Renal pelvis (tissue), 4 donors: ENCODE data around the gene APOL2. TPM values are rescaled to one million over a fixed set of nuclear protein-coding genes. Genes with fewer than 3 reads are reported as not detected.
"Not testable (repeated sequence)": the region's sequence is repeated elsewhere in the genome, so short reads cannot be mapped to it uniquely, and the experiment has no call there.

Experiments
- DNase-seq: peaks from one replicate; pipeline ENCODE4 v3.0.0-alpha.2; 2013
- polyA plus RNA-seq, 3 donors: library from polyadenylated mRNA; unstranded; fragments of 120-200 nt; gene quantifications; one replicate each; pipeline ENCODE4 v1.2.1, GENCODE V29; 2013; ENCODE audit not compliant: insufficient read length in 3 of 3

The APOL2 gene
- polyA plus RNA-seq, 3 donors: 22.4 to 34.8 (median 34.1) TPM

DNA sequence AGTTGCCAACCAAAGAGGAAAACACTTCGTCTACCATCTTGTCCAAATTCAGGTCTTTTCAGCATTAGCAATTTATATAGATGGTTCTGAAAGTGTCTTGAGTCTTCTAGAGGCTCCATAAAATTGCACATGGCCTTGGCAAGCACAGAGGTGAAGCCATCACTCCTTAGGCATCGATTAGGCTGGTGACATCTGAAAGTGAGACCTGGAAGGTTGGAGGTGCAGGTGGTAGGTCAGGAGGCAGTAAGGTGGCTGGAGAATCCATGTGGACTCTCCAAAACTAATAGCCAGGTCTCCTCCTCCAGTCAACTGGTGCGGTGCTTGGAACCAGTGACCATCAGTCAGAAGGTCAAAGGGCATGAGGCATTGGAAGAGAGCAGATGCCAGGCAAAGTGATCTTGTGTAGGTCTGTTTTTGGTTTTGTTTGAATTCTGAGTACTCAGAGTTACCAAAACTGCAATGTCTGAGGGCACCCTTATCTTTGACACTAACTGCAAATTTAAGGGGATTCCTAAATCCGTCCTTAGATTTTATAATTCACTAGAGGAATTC is 6.6 kb upstream of the APOL2 start:
- no peak for DNase-seq

DNA sequence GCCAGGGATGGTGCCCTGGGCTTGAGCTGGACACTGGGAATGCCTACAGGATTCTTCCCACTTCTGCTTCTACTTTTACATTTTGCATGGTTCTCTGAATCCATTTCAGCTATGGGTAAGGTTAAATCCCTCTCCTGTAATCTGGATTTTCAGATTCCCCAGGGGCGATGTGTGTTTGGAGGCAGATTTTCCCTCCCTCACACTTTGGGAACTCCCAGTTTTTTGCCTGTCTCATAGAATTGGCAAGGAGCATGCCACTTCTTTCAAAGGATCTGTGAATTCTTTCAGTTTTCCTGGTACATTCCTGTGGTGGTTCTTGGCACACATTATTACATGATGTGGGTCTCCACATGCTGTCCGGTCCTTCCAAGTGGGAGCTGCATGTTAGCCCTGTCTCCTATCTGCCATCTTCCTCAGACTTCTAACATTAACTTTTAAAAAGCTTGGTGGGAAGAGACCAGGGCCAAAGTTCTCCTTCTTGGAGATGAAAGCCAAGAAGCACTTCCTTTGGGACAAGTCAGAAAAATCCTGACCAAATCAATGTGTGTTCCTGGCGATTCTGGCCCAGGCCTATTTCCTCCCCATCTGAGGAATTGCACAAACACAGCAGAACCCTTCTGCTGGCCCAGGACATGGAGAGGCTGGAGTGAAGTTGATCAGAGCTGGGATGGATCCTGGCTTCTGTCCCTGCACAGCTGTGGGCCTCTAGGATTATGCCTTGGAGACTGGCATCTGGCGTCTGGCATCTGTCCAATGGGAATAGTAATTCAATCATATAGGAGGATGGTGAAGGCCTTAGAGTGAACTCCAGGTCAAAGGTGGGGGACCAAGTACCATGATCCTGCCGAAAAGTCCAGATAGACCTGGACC is 5.4 kb upstream of the APOL2 start:
- no peak for DNase-seq

GRCh38 chr22:36243986-36244385 is 4.7 kb upstream of the APOL2 start:
- no peak for DNase-seq

- no peak for DNase-seq
Observed at GRCh38 chr22:36239150-36239400, 252 bp downstream of the APOL2 start.

DNA sequence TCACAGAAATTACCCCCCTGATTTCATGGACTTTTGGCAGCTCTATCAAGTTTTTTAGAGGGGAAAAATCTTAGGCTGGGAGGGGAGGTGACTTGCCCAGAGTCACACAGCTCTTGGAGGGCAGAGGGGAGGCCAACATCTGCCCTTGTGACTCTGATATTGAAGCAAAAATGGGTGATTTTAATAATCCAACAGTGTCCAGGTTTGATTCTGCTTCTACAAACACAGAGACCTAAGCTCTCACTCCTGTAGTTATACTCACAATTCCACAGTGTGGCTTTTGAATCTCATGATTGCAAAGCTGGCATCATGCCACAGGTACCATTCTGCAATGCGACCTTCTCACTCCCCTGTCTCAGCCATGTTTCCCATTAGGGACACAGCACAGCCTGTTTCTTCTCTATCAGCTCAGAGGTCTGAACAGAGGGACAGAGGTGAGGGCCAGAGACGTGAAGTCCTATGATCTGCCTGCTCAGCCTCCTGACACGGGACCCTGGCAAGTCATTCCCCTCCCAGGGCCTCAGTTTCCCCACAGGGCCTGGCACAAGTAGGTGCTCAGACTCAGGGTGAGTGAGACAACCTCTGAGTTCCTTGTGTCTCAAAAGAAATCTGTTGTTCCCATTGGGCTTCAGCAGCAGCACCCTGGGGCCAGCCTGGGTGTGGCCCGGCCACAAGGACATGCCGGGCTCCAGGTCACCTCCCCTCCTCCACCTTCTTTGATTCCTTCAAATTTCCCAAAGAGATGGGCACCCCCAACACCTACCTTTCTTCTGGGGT is 766 bp downstream of the APOL2 start:
- no peak for DNase-seq

GRCh38 chr22:36237462-36238372 is 1.6 kb downstream of the APOL2 start:
- no peak for DNase-seq

DNA sequence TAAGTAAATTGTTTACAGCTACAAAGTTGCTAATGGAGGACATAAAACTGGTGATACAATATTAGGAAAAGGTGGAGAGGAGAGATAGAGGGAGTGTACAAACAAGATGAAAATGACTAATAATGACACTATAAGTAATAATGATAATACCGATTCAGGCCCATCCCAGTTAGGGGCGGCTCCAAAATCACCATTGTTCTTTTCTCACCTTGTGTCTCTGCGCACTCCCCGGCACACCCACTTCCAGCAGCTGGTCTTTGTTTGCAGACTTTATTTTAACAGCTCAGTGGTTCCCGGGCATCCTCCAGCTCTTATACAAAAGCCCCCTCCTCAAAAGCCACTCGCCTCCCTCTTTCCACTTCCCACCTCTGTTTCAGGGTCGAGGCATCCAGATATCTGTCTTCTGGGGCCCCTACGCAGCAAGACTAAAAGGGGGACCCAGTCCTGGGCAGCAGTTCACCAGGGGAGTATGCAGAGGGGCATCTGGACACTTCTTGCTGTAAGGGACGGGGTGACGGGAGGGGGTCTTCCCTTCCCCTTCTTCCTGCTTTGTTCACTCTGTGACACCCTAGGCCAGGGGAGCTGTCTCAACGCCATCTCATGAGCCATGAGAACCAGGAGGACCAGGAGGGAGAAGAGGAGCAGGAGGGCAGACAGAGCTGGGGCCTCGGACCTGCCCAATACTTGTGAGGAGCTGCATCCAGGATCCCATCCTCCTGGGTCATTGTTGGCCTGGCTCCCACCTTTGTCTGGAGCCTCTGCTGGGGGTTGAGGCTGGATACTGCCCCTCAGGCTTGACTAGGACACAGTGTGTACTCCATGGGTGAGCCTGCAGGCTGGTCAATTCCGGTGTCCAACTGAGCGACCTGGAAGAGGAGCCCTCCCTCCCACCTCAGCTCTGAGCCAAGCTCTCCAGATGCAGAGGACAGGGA is 2.7 kb downstream of the APOL2 start:
- no peak for DNase-seq

GRCh38 chr22:36235585-36235984 is 3.7 kb downstream of the APOL2 start:
- no peak for DNase-seq

DNA sequence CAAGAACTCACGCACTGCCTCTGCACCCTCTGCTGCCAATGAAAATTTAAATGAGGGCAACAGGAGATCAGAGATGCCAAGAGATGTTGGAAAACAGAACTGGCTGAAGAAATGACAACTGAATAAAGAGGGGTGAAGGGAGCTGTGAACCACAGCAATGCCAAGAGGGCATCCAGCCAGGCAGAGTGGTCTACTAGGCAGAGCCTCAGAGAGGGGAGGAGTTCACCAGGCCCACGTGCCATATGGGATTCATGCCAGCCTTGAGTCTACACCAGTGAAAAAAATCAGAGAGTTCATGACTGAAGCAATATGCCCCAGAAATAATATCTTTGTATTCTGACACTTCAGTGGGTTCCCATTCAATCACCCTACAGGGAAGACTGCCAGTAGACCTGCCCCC is 4.4 kb downstream of the APOL2 start:
- no peak for DNase-seq

DNA sequence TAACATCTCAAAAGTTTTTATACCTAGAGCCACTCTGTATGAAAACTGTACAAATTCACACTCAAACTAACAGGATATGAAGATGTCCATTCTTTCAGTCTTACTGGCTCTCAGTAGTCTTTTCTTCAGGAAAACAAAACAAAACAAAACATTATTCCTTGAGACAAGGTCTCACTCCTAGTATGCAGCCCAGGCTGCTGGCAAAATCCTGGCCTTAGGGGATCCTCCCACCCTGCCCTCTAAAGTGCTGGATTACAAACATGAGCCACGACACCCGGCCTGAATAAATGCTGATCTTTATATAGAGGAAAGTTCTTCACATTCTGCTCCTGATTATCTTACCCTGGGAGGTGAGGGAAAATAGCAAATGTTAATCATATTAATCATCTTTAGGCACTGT is 5.1 kb downstream of the APOL2 start:
- no peak for DNase-seq

DNA sequence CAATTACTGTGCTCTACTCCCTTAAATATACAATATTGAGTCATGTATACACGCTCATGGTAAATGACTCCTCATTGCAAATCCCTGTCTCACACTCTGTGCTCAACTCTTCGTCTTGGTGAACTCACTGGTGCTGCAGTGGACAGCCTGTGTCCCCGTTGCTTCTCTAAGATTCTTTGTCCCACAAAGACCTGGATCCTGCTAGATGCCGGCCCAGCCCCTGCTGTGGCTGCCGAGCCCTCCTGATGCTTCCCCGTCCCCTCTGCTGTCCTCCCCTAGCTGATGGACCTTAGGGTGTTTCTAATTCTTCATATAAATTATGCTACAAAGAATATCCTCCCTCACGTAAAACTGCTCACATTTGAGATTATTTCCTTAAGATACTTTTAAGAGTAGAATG is 5.5 kb downstream of the APOL2 start:
- DNase-seq: no peak

- no peak for DNase-seq
Observed at GRCh38 chr22:36232715-36233401, 6.5 kb downstream of the APOL2 start.

GRCh38 chr22:36231051-36231450 is 8.3 kb downstream of the APOL2 start:
- not testable (repeated sequence) for DNase-seq

GRCh38 chr22:36229649-36230048 is 9.7 kb downstream of the APOL2 start:
- DNase-seq: not testable (repeated sequence)

DNA sequence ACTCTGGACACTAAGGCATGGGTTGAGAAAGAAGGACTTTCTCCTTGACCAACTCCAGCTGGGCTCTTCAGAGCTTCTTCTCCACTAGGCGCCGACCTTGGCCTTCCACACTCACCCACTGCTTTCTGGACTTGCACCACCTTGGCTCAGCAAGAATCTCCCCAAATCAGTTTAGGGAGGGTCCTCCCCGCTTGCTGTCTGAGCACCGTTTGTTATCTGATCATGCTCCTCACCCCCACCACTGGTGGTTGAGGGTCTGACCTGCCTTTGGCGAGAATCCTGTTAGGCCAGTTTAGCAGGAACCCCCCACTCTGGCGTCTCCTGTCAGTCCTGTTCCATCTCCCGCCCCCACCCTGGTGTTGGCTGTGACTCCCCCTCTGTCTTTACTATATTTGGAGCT is 10.4 kb downstream of the APOL2 start:
- no peak for DNase-seq

DNA sequence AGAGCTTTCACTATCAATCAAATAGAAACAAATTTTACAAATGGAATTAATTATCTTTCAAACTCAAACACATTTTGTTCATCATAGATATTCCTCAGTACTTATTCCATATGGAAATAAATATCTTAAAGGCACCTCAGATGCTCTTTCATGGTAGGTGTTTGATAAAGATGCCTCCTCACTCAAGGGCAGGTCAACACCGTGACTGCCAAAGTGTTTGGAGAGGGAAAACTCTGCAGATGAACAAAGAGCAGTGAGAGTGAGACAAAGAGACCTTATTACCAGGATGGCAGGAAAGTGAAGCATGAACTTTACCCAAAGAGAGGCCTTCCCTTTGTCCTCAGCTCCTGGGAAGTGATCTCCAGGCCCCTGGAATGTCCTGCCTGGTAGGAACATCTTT is 11.0 kb downstream of the APOL2 start:
- not testable (repeated sequence) for DNase-seq

- no peak for DNase-seq
Observed at GRCh38 chr22:36227806-36228205, 11.5 kb downstream of the APOL2 start.

- no peak for DNase-seq
Observed at GRCh38 chr22:36227396-36227795, 11.9 kb downstream of the APOL2 start.

- no peak for DNase-seq
Observed at GRCh38 chr22:36226189-36226588, 13.1 kb downstream of the APOL2 start.

DNA sequence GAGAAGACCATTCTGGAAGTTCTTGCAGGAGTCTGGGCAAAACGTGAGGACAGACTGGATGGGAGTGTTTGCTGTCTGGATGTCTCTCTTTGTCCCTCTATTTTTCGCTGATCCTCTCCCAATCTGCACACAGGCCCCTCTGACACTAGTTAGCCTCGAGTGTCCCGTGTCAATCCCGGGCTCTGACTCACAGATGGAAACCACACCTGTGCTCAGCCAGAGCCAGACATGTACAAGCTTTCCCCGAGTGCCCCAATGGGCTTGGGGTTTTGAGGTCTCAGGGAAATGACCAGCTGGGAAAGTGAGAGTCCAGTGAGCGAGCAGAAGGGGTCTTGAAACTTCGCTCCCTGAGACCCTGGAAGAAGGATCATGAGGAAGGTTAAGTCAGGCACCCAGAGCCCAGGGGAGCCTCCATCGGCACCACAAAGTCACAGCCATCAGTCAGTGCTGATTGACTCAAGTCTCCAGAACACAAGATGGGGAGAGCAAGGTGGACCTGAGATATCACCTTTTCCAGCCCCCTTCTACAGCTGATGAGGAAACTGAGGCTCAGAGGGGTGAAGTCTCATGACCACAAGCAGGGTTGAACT is 13.9 kb downstream of the APOL2 start:
- DNase-seq: no peak
